HL-60 (cell line): Measurements from ENCODE around the gene CHCHD6.

Experiments
- DNase-seq, 2 experiments: peaks; one replicate each; pipeline ENCODE4 v3.0.0-alpha.2; 2010 to 2020; ENCODE audit warnings: low read depth in 1 of 2, low spot score in 1 of 2
- H3K27ac ChIP-seq: fragments of 250-450 bp; sonication (Bioruptor Pico); replicated peaks from 2 replicates; pipeline ENCODE4 v1.5.1; 2020; ENCODE audit warnings: mild to moderate bottlenecking, moderate library complexity
- H3K27me3 ChIP-seq: fragments of 250-450 bp; sonication (Bioruptor Pico); 2 replicates; pipeline ENCODE4 v1.5.1; 2021; ENCODE audit warnings: mild to moderate bottlenecking, moderate library complexity; ENCODE audit not compliant: insufficient read depth, poor library complexity, severe bottlenecking
- H3K4me3 ChIP-seq: replicated peaks from 2 replicates; pipeline ENCODE4 v1.5.1; 2011; ENCODE audit warnings: mild to moderate bottlenecking, control low read depth, low read length; ENCODE audit not compliant: insufficient read depth
- CTCF ChIP-seq: IDR thresholded peaks from one replicate; pipeline ENCODE4 v1.5.1; 2011; ENCODE audit warnings: low read length, control low read depth, inconsistent platforms; ENCODE audit not compliant: insufficient read depth
- GABPA ChIP-seq: IDR thresholded peaks from 2 replicates; pipeline ENCODE4 v1.6.1; 2012; ENCODE audit warnings: low read depth
- POLR2AphosphoS5 ChIP-seq: IDR thresholded peaks from 2 replicates; pipeline ENCODE4 v1.6.1; 2012; ENCODE audit warnings: low read depth
- REST ChIP-seq: IDR thresholded peaks from 2 replicates; pipeline ENCODE4 v1.6.1; 2012; ENCODE audit warnings: low read depth; ENCODE audit not compliant: insufficient replicate concordance
- SPI1 ChIP-seq: IDR thresholded peaks from 2 replicates; pipeline ENCODE4 v1.6.1; 2012; ENCODE audit warnings: low read depth, mild to moderate bottlenecking, borderline replicate concordance

CHCHD6 gene

GRCh38 chr3:126763035-126763434 lies 59.0 kb downstream of the CHCHD6 start:
- DNase-seq, result no peak
- TF ChIP-seq GABPA (no peak), POLR2AphosphoS5 (no peak), CTCF (no peak), SPI1 (no peak), REST (no peak)
- Histone ChIP-seq H3K27me3 (no peaks in the 10 kb centered on the region), H3K27ac (no peak overlapping the region), H3K4me3 (no peak overlapping the region)

GRCh38 chr3:126765187-126766069 lies 61.4 kb downstream of the CHCHD6 start:
- Histone ChIP-seq H3K27me3 (no peaks in the 10 kb centered on the region), H3K4me3 (no peak overlapping the region), H3K27ac (no peak overlapping the region)
- no peak for DNase-seq
- no peak for TF ChIP-seq CTCF

GRCh38 chr3:126766653-126767052 lies 62.6 kb downstream of the CHCHD6 start:
- TF ChIP-seq GABPA, result no peak
- TF ChIP-seq CTCF, result no peak
- TF ChIP-seq REST, result no peak

DNA sequence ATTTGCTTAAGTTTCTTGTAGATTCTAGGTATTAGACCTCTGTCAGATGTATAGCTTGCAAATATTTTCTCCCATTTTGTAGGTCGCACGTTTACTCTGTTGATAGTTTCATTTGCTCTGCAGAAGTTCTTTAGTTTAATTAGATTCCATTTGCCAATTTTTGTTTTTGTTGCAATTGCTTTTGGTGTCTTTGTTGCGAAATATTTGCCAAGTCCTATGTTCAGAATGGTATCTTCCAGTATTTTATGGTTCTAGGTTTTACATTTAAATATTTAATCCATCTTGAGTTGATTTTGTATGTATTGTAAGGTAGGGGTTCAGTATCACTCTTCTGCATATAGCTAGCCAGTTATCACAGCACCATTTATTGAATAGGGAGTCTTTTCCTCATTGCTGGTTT lies 64.9 kb downstream of the CHCHD6 start:
- DNase-seq, result no peak
- Histone ChIP-seq H3K27me3 (no peaks in the 10 kb centered on the region), H3K27ac (no peak overlapping the region), H3K4me3 (no peak overlapping the region)
- no peak for TF ChIP-seq CTCF
- no peak for TF ChIP-seq GABPA
- TF ChIP-seq SPI1, result no peak
- no peak for TF ChIP-seq POLR2AphosphoS5
- TF ChIP-seq REST, result no peak

More at GRCh38 chr3:126766653-126767052, 62.6 kb downstream of the CHCHD6 start:
- Histone ChIP-seq H3K4me3 (no peak overlapping the region), H3K27ac (no peak overlapping the region), H3K27me3 (no peaks in the 10 kb centered on the region)
- DNase-seq, result no peak
